ENCODE measurements around the gene LDHB.
"Not testable (repeated sequence)": the region's sequence is repeated elsewhere in the genome, so short reads cannot be mapped to it uniquely, and the experiment has no call there.

The LDHB gene

DNA sequence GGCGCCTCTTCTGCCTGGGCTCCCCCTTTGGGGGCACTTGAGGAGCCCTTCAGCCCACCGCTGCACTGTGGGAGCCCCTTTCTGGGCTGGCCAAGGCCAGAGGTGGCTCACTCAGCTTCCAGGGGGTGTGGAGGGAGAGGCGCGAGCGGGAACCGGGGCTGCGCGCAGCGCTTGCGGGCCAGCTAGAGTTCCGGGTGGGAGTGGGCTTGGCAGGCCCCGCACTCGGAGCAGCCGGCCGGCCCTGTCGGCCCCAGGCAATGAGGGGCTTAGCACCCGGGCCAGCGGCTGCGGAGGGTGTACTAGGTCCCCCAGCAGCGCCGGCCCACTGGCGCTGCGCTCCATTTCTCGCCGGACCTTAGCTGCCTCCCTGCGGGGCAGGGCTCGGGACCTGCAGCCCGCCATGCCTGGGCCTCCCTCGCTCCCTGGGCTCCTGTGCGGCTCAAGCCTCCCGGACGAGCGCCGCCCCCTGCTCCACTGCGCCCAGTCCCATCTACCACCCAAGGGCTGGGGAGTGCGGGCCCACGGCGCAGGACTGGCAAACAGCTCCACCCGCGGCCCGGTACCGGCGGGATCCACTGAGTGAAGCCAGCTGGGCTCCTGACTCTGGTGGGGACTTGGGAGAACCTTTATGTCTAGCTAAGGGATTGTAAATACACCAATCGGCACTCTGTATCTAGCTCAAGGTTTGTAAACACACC lies 3.9 kb upstream of the LDHB start:
- DNase-seq = not testable (repeated sequence)

DNA sequence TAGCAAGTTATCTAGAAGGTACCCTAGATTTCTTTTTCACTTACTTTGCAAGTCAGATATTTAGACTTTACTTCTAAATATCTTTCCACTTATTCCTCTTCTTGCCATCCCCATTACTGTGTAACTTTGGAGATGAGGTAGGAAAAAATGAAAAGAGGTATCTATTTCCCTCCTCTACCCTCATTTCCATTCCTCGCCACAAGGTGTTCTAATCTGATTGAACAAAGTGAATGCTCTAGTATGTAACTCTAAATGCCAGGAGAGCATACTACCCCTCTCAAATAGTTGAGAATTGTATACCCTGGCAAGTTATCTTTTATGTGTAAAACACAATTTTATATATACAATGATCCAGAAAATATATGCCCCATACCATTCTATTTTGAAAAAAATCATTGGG lies 1.7 kb upstream of the LDHB start:
- DNase-seq = no peak

DNA sequence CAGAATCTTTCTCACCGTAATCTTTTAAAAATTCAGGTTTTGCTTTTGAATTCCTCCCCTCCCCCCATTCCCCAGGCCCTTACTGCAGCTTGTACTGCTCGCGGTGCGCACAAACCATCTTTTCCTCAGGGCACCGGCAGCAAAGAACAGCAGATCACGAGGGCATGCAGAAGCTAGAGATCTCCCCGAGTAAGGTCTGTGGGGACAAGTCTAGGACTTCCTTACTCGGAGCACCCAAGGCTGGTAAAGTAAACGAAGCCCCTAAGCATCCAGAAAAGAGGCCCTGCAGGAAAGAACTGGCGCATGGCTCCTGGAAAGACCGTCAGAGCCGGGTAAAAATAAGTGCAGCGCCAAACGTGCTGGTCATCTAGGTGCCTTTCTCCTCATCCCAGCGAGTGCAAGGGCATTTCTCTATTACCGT lies 727 bp downstream of the LDHB start:
- peak in 36 of 56 donors; percentile 4 to 78 (median 40) for DNase-seq

DNA sequence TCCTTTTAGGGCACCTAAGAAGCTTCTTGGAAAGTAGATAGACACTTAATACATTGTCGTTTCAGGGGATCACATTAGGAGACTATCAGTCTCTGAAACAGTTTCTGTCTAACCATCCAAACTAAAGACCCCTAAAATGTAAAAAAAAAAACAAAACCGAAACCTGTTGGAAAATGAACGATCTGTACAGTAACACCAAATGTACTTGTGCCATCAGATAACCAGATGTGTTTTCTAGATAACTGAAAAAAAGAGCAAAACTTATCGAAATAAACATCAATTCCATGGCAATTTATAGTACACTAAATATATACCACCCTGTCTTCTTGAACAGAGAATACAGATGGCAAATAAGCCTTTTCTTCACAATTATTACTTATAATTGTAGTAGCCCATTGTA lies 2.1 kb downstream of the LDHB start:
- no peak for DNase-seq

DNA sequence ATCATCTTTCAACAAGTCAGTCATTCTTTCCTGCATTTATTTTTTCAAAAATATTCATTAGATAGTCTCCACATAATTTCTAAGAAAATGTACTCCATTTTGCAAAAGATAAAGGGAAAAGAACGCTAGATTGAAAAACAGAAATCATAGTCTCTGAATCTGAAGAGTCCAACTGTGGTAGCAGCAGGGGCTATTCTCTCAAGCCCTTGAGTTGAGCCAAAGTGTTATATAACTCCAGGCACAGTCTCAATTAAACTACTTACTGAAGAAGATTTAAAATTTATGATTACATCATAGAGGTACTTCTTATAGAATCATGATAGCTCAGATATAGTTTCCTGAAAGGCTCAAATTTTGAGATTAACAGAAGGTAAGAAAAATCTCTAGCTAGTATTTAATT lies 5.8 kb downstream of the LDHB start:
- DNase-seq = no peak

DNA sequence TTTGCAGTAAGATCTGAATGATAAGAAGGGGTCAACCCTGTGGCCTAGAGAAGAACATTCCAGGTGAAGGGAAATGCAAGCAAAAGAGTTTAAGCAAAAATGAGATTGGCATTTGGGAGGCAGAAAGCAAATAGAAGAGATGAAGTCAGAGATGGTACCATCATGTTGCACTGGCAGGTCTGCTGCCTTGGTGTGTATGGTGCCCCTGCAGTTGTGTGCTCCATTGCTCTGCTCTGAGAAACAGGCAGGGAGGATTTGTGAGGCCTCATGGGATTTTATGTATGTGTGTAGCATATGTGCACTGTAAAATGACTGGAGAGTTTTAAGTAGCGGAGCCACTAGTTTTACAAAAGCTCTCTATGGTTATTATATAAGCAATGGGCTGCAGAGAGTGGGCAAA lies 6.6 kb downstream of the LDHB start:
- no peak for DNase-seq

DNA sequence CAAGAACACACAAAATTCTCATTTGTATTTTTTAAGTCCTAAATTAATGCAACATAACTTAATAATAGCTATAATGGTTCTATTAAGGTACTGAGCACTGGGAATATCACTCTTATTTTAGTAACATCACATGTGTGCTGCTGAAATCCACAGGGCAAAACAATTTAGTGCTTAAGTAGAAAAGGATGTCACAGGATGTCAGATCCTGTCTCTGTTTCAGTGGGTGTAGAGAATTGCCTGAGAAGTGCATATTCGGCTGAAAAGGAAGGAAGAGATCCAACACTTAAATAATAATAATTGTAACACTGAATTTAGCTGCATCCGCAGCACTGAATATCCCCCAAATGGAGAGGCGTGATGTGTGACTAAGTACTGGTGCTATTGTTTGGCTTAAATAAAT lies 8.6 kb downstream of the LDHB start:
- no peak for DNase-seq

DNA sequence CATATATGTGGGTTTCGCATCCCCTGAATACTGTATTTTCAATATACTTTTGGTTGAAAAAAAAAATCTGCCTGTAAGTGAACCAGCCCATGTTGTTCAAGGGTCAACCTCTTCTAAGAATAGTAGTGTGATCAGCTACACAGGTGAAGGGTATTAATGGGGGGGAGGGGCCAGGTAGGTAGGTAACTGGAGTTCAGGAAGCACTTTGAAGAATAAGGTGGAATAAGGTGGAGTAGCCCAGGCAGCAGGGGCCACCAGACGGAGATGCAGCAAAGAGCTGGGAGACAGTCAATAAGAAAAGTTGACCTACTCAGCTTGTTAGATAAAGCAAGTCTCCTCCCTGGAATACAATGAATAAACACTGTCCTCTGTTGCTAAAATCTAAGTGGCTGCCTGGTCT lies 9.3 kb downstream of the LDHB start:
- DNase-seq = no peak

DNA sequence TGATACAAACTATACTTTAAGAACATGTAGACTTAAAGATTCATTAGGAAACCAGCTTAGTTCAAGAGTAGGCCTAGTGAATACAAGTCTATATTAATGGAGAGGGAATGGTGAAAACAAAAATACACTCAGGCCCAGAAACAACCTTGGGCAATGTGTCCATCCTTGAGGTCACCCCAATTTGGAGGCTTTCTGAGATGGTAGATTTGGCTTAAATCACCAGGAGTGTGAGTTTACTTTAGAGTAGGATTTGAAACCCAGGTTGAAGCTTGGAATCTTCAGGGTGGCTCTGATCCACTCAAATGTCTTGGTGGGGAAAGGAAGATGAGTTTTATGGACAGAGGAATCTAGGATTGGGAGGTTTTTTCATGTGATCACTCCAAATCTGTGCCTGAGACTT lies 10.5 kb downstream of the LDHB start:
- DNase-seq = no peak

DNA sequence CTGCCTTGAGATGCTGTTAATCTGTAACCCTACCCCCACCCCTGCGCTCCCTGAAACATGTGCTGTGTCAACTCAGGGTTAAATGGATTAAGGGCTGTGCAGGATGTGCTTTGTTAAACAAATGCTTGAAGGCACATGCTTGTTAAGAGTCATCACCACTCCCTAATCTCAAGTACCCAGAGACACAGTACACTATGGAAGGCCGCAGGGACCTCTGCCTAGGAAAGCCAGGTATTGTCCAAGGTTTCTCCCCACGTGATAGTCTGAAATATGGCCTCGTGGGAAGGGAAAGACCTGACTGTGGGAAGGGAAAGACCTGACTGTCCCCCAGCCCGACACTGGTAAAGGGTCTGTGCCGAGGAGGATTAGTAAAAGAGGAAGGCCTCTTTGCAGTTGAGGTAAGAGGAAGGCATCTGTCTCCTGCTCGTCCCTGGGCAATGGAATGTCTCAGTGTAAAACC lies 12.6 kb downstream of the LDHB start:
- not testable (repeated sequence) for DNase-seq

DNA sequence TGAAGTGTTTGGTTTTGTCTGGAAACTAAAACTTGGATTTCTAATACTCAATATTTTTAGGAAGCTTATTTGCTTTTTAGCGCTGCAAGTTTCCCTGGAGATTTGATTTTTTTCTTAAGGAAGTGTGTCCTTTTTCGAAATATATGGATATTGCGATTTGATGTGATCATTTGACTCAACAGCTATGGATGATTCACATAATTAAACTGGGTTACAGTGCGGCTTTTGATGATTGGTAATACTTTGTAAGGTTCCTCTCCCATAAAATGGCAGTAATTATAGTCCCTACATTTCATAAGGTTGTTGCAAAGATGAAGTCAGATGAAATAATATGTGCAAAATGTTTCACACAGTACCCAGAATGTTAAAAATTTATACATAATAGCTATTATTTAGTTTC lies 13.1 kb downstream of the LDHB start:
- no peak for DNase-seq

DNA sequence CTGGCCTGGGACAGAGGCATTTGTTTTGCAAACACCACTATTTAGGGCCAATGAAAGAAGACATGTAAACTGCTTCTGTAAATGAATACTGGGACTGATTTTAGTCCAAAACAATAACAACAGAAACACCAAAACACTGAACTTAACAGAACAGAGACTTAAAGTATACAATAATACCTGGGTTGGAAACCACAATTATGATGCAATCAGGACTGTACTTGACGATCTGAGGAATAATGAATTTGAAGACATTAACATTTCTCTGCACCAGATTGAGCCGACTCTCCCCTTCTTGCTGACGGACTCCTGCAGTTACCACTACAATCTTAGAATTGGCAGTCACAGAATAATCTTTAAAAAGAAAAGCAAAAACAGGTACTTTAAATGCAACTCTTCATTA lies 13.9 kb downstream of the LDHB start:
- no peak for DNase-seq

DNA sequence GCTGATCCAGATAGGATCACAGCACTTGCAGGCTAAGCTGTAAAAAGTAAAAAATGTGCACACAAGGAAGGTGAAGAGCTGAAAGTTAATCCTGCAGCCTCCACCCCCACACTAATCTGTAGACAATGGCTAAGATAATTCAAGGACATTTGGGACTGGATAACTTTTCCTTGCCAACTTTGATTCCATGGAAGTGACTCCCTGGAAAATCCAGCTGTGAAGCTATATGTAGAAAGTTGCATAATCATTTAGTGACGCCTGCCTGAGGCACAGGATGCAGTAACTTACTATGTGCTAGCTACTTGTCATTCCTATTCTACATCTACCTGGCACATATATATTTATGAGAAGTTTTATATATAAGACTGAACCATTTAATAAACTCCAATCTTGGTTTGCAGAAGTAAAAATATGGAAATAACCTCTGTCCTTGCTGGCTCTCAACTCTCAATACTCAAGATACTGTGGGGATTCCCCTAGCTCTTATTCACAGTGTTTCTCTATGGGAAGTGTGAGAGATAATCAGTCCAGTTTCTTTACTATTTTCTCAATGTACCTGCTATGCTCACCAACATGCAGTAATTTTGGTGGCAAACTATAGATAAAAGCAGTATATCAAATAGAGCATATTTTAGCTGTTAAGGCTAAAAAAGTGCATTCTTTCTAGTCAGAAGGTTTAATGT lies 14.8 kb downstream of the LDHB start:
- no peak for DNase-seq

DNA sequence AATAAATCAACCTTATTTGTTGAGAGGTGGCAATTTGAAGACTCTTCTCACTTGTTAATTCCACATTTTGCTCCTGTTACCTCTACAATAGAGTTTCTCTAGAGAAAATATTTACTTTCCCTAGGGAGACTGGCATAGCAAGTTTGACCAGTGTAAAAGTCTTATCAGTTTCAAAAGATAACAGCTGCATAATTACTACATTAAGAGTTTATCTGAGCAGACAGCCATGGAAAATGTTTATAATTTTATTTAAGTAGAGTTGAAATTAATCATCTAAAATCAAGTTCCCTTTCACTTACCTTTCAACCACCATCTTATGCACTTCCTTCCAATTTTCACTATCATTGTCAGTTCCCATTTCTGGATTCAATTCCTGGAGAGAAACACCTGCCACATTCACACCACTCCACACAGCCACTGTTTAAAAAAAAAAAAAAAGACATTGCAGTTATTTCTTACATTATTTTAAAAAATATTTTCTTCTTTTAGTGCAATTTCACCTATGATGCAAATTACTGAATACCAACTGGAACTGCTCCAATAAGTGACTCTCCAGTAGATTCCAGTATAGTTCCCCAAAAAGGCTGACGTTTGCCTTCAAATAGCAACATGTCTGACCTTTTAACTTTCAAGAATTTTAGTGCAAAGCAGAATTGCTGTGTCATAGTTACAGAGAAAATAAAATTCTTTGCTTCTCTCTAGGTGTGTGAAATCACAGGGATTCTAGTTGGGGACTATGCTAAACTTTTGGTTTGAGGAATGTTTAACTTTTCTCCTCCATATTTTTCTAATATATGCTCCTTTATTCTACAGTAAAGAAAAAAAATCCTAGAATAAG lies 19.4 kb downstream of the LDHB start:
- no peak for DNase-seq

DNA sequence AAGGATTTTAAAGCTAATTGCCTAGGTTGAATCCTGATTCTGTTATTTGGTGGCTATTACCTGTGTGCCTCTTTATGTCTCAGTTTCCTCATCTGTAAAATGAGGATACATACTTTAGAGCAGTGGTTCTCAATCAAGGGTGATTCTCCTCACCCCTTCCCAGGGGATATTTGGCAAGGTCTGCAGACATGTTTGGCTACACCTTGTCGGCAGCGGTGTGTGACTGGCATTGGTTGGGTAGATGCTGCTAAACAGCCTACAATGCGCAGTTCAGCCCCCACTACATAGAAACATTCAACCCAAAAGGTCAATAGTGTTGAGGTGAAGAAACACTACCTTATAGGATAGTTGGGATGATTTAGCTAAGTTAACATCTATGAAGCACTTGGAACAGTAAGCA lies 23.4 kb downstream of the LDHB start:
- DNase-seq = no peak

DNA sequence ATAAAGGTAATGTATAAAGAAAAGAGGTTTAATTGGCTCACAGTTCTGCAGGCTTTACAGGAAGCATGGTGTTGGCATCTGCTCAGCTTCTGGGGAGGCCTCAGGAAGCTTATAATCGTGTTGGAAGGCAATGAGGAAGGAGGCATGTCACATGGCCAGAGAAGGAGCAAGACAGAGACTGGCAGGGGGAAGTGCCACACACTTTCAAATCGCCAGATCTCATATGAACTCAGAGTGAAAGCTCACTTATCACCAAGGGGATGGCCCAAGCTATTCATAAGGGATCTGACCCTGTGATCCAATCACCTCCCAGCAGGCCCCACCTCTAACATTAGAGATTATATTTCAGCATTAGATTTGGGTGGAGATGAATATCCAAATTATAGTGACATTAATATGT lies 26.3 kb downstream of the LDHB start:
- DNase-seq = no peak

DNA sequence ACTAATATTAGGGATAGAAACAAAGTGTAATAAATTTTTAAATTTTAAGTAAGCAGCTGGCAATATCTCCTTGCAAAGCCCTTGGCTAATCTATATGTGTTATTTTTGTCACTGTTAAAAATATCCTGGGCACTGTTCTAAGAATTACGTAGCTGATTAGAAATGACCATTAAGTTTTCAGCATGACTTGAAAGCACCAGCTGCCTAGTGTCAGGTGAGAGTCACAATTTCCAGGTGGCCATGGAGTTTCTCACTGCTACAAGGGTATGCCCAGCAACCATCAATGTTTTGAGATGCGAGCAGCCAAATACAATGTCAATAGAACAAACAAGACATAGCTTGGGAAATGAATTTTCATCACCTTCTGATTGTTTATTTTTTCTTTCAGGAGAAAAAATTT lies 29.7 kb downstream of the LDHB start:
- no peak for DNase-seq

DNA sequence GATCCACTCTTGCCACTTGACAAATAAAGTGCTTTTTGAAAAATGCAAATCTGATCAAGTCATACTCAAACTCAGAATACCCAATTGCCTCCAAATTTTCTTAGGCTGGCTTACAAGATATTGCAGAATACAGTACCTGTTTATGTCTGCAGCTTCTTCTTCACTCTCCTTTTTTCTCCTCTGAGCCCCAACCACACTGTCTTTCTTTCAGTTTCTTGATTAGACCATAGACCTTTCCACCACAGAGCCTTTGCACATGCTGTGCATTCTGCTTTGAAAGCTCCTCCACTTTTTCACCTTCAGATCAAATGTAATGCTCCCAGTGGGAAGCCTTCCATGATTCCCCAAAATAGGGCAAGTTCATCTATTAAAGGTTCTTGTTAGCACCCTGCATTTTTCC lies 39.1 kb downstream of the LDHB start:
- DNase-seq = no peak

DNA sequence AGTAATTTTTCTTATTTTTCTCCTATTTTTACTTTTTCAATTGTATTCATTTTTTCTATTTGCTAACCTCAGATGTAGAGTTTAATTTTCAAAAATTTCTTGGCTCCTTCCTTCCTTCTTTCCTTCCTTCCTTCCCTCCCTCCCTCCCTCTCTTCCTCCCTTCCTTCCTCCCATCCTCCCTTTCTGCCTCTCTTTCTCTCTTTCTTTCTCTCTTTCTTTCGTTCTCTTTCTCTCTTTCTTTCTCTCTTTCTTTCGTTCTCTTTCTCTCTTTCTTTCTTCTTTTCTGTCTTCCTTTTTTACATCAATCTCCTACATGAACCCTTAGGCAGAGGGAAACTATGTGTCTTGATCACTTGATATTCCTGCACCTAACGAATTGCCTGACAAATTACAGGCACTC lies 40.6 kb downstream of the LDHB start:
- DNase-seq = no peak

DNA sequence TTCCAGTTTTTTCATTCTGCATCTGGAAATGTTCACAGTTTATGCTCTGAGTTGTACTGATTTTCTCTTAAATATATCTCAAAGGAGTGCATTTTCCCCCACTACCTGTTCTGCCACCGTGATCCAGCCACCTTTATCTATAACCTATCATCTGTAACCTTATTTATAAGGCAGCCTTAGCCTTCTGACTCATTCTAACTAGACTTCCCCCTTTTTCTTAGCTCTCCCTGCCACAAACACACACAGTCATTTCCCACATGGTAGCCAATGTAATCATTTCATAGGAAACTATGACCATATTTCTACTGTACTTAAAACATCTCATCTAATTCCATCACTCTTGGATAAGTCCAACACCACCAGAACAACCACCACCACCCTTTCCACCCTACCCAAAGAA lies 42.2 kb downstream of the LDHB start:
- no peak for DNase-seq

DNA sequence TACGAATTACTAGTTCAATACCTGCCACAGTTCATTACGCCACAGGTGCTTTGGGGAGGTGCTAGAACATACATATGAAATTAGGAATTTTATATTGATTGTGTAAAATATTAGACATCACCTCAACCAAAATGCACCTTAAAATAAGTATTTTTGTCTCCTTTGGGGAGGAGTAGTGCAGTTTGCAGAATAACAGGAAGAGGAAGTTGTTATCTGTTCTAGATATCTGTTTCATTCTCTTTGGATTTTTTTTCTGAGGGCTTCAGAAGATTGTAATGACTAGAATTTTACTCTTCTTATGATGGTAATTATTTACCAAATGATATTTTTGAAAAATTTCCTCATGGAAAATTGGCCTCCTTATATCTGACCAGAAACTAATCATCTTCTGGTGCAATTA lies 43.1 kb downstream of the LDHB start:
- no peak for DNase-seq

DNA sequence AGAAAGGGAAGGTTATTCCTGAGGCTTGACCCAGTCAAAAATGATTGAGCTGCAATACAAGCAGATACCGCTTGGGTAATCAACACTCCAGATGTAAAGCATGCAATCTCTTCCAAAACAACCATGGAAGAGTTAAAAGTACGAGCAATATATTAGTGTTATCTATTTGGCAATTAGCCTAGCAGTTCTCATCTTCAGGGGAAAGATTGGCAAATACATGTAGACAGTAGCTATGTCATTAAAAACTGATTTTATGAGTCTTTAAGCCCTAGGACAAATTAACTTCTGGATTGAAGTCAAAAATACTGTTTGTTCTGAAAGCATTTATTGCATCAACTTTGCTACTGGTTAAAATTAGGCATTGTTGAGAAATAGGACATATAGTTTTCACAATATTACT lies 43.7 kb downstream of the LDHB start:
- no peak for DNase-seq

DNA sequence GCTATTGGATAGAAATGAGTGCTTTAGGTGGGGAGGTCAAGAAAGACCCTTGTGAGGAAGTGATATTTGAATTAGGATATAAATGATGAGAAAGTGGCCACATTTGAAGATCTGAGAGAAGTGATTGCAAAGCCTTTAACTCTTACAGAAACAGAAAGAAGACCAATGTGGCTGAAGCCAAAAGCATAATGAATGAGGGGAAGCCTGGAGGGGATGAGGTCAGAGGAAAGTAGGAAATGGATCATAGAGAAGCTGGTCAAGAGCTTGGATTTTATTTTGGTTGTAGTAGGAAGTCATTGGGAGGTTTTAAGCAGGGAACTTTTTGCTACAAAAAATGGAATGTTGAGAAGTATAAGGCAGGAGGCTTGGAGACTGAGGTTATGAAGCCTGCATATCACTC lies 49.4 kb downstream of the LDHB start:
- DNase-seq = no peak
